ENCODE measurements around the gene PCSK6.

PCSK6 gene

GRCh38 chr15:101448336-101448735, 41.2 kb downstream of the PCSK6 start:
- TF ChIP-seq, protein P1, sequence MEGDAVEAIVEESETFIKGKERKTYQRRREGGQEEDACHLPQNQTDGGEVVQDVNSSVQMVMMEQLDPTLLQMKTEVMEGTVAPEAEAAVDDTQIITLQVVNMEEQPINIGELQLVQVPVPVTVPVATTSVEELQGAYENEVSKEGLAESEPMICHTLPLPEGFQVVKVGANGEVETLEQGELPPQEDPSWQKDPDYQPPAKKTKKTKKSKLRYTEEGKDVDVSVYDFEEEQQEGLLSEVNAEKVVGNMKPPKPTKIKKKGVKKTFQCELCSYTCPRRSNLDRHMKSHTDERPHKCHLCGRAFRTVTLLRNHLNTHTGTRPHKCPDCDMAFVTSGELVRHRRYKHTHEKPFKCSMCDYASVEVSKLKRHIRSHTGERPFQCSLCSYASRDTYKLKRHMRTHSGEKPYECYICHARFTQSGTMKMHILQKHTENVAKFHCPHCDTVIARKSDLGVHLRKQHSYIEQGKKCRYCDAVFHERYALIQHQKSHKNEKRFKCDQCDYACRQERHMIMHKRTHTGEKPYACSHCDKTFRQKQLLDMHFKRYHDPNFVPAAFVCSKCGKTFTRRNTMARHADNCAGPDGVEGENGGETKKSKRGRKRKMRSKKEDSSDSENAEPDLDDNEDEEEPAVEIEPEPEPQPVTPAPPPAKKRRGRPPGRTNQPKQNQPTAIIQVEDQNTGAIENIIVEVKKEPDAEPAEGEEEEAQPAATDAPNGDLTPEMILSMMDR (conservative IDR thresholded peaks at IDR 0.05; ENCODE audit: low read depth, low read length), result no peak
- no peak for DNase-seq (ENCODE audit: low read depth)
- no peak overlapping the region for H3K4me3 ChIP-seq (ENCODE audit: low read depth, low read length)

GRCh38 chr15:101447561-101448071, 41.9 kb downstream of the PCSK6 start:
- no peak overlapping the region for H3K4me3 ChIP-seq (ENCODE audit: low read depth, low read length)
- TF ChIP-seq, protein P1 (conservative IDR thresholded peaks at IDR 0.05; ENCODE audit: low read depth, low read length), result no peak
- no peak for DNase-seq (ENCODE audit: low read depth)

DNA sequence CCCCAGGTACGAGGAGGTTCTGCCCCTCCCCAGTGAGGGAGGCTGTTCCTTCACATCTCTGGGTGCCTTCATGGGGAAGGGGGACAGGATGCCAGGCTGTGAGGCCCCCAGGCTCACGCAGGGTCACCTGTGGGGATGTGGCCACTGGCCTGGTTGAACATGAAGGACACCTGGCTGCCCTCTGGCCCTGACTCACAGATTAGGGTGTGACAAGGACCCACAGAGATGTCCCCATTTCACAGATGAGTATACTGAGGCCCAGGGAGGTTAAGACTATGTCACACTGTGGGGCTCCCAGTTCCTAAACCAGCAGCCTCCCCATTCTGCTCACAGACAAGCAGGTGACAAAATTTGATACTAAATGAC, 42.4 kb downstream of the PCSK6 start:
- no peak for DNase-seq (ENCODE audit: low read depth)
- no peak overlapping the region for H3K4me3 ChIP-seq (ENCODE audit: low read depth, low read length)
- TF ChIP-seq, protein P1 (conservative IDR thresholded peaks at IDR 0.05; ENCODE audit: low read depth, low read length), result no peak

DNA sequence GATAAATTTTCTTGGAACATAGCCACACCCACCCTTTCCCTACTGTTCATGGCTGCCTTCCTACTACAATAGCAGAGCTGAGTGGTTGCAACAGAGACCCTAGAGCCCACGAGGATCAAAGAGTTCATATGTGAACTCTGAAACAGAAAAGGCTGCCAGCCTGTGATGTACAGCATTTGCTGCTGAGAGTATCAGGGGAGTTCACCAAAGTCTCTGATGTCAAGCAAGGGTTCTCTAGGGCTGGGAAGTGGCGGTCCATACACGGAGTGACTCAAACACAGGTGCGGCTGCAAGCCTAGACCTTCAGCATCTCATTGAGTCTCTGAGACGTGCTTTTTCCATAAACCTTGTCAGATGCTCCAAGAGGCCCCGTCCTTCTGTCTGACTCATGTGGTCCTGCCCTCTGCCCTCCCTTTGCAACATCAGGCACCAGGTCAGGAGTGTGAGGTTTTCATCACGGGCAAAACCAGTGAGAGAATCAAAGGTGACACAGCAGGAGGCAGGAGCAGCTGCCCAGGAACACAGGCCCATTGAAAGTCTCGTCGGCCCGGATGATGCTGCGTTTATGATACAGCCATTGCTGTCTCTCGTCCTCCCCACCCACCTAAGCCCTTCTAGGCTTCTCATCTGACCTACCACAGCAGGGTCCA, 42.9 kb downstream of the PCSK6 start:
- H3K4me3 ChIP-seq (ENCODE audit: low read depth, low read length), result no peak overlapping the region
- TF ChIP-seq, protein P1 (conservative IDR thresholded peaks at IDR 0.05; ENCODE audit: low read depth, low read length), result no peak
- peak; percentile 17 for DNase-seq (ENCODE audit: low read depth)

GRCh38 chr15:101445562-101446517, 43.7 kb downstream of the PCSK6 start:
- H3K4me3 ChIP-seq (ENCODE audit: low read depth, low read length), result no peak overlapping the region
- DNase-seq (ENCODE audit: low read depth), result peak; percentile 57
- TF ChIP-seq, protein P1 (conservative IDR thresholded peaks at IDR 0.05; ENCODE audit: low read depth, low read length), result no peak

DNA sequence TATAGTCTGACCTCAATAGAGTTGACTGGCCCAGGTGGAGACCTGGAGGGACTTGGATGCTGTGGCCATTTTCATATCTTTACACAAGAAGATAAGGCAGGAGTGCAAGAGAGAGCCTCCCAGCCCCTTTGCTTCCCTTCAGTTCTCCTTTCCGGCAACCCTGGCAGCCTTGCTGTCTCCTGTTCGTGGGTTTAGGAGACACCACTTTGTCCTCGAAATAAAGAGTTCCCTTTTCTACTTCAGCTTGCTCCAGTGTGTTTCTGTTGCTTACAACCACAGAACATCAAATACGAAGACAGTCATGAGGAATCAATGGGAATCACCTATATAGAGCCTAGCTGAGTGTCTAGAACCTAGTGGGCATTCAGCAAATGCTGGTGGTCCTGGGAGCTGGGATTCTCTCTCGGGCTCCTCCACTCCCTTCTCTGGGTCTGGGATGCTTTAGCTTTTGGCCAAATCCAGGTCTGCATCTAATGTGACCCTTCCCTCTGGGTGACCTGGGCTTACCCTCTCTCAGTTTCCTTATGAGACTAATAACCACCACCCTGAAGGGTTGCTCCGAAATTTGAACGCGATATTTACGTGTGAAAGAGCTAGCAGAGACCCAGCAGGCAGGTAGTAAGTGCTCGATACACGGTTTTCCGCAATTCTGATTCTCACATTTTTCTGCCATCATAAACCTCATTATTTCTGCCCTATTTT, 44.5 kb downstream of the PCSK6 start:
- no peak for DNase-seq (ENCODE audit: low read depth)
- TF ChIP-seq, protein P1 (conservative IDR thresholded peaks at IDR 0.05; ENCODE audit: low read depth, low read length), result no peak
- H3K4me3 ChIP-seq (ENCODE audit: low read depth, low read length), result no peak overlapping the region
